ENCODE measurements around the gene ZNG1F.
"Not testable (repeated sequence)": the region's sequence is repeated elsewhere in the genome, so short reads cannot be mapped to it uniquely, and the experiment has no call there.

The ZNG1F gene

DNA sequence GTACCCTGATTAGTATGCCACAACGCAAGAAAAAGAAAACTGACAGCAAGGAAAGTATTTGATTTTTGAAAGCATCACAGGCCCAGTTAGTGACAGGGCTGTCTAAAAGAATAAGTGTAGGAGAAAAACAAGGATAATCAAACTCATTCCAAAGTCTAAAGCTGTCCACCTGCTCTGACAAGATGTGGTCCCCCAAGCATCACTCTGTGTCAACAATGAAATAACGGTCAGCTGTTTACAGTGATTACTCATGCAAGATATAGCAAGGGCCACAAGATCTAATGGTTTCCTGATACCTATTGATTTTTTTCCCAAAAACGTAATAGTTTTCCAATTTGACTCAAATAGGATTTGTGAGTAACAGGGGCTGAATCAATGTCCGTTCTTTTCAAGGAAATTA is 14.1 kb downstream of the ZNG1F start:
- H3K36me3 ChIP-seq (ENCODE audit: control insufficient read depth in 2 of 2, insufficient read depth in 2 of 2, low read length in 2 of 2); H3K27ac ChIP-seq (ENCODE audit: low read length); H3K9me3 ChIP-seq (ENCODE audit: control insufficient read depth in 2 of 2, low read length in 2 of 2); H3K4me3 ChIP-seq (ENCODE audit: low read length in 2 of 2); H3K9ac ChIP-seq (ENCODE audit: low read length in 2 of 2); H3K27me3 ChIP-seq (ENCODE audit: control insufficient read depth in 1 of 2, insufficient read depth in 2 of 2, low read length in 2 of 2); H3K4me1 ChIP-seq (ENCODE audit: control insufficient read depth, insufficient read depth, low read length): not testable (repeated sequence)

DNA sequence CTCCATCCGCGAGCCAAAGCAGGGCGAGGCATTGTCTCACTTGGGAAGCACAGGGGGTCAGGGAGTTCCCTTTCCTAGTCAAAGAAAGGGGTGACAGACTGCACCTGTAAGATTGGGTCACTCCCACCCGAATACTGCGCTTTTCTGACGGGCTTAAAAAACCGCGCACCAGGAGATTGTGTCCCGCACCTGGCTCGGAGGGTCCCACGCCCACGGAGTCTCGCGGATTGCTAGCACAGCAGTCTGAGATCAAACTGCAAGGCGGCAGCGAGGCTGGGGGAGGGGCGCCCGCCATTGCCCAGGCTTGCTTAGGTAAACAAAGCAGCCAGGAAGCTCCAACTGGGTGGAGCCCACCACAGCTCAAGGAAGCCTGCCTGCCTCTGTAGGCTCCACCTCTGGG is 39.0 kb downstream of the ZNG1F start:
- not testable (repeated sequence) for H3K36me3 ChIP-seq (ENCODE audit: control insufficient read depth in 2 of 2, insufficient read depth in 2 of 2, low read length in 2 of 2); H3K9me3 ChIP-seq (ENCODE audit: control insufficient read depth in 2 of 2, low read length in 2 of 2); H3K4me1 ChIP-seq (ENCODE audit: control insufficient read depth, insufficient read depth, low read length); H3K9ac ChIP-seq (ENCODE audit: low read length in 2 of 2); H3K4me3 ChIP-seq (ENCODE audit: low read length in 2 of 2); H3K27ac ChIP-seq (ENCODE audit: low read length); H3K27me3 ChIP-seq (ENCODE audit: control insufficient read depth in 1 of 2, insufficient read depth in 2 of 2, low read length in 2 of 2)

DNA sequence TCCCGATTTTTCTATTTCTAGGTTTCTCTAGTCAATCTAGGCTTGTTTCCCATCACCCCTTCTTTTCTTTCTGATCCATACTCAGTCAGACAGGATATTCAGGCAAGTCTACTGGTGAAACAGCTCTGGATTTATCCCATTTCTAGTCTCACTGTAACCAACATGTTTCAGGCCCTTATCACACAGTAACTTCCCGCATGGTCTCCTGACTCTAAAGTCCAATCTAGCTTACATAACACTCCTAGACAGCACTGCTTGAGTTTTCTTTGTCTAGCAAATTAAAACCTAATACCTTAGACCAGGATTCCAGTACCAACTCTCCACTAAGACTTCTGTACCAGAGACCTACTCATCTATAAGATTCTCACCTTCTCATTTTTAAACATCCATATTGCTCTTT is 47.2 kb downstream of the ZNG1F start:
- H3K4me3 ChIP-seq (ENCODE audit: low read length in 2 of 2); H3K27ac ChIP-seq (ENCODE audit: low read length); H3K36me3 ChIP-seq (ENCODE audit: control insufficient read depth in 2 of 2, insufficient read depth in 2 of 2, low read length in 2 of 2); H3K9ac ChIP-seq (ENCODE audit: low read length in 2 of 2); H3K4me1 ChIP-seq (ENCODE audit: control insufficient read depth, insufficient read depth, low read length); H3K9me3 ChIP-seq (ENCODE audit: control insufficient read depth in 2 of 2, low read length in 2 of 2); H3K27me3 ChIP-seq (ENCODE audit: control insufficient read depth in 1 of 2, insufficient read depth in 2 of 2, low read length in 2 of 2): not testable (repeated sequence)

DNA sequence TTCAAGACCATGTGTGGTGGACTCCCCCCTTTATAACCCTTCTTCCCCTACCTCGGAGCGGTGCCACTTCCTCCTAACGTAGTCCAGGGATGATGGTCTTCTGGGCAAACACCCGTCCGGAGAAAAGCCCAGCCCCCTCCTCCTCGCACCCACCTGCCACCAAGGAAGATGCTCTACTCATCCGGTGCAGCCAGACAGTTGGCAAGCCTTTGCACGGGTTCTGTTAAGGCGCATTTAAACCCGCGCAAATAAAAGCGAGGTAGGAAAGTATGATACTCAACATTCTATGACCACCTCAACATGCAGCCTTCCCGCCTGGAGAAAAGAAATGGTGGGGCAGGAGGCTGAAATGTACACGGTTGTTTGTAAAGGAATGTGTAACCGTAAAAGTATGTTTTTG is 60.5 kb downstream of the ZNG1F start, which contains the start of gene FOXD4L6:
Gene FOXD4L6 (minus strand): TSS at position 101 of the 400 bp plus-strand sequence. CDS start 298 bp downstream, outside the sequence.
- H3K4me1 ChIP-seq (ENCODE audit: control insufficient read depth, insufficient read depth, low read length); H3K9me3 ChIP-seq (ENCODE audit: control insufficient read depth in 2 of 2, low read length in 2 of 2); H3K27ac ChIP-seq (ENCODE audit: low read length); H3K9ac ChIP-seq (ENCODE audit: low read length in 2 of 2); H3K27me3 ChIP-seq (ENCODE audit: control insufficient read depth in 1 of 2, insufficient read depth in 2 of 2, low read length in 2 of 2); H3K4me3 ChIP-seq (ENCODE audit: low read length in 2 of 2); H3K36me3 ChIP-seq (ENCODE audit: control insufficient read depth in 2 of 2, insufficient read depth in 2 of 2, low read length in 2 of 2): not testable (repeated sequence)

DNA sequence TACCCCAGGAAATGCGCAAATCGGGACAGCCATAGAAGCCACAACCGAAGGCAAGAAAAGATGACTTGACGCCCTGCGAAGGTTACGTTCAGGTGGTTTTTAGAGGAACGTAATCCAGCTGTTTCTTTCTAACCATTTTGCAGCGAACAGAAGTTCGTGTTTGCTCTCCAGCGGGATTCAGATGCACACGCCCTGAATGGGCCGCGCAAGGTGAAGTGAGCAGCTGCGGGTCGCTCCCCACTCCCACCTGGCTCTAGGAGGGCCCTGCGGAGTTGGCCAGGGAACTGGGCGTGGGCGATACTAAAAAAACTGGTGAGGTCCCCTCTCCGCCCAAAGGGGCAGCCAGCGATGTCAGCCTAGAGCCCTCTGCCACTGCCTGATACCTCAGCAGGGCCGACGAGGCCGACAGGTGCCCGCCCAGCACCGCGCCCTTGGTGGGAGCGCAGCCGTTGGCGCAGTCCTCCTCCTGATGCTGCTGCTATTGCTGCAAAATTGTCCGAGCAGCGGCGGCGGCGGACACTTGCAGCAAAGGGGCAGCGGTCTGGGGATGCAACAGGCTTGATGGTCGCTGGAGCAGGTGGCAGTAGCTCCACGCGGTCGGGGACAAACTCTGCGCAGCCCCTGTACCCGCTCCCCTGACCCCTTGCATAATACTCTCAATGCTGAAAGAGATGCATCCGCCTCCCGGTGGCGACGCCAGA is 62.2 kb downstream of the ZNG1F start:
- H3K4me3 ChIP-seq (ENCODE audit: low read length in 2 of 2); H3K9ac ChIP-seq (ENCODE audit: low read length in 2 of 2); H3K27ac ChIP-seq (ENCODE audit: low read length); H3K36me3 ChIP-seq (ENCODE audit: control insufficient read depth in 2 of 2, insufficient read depth in 2 of 2, low read length in 2 of 2); H3K27me3 ChIP-seq (ENCODE audit: control insufficient read depth in 1 of 2, insufficient read depth in 2 of 2, low read length in 2 of 2); H3K4me1 ChIP-seq (ENCODE audit: control insufficient read depth, insufficient read depth, low read length); H3K9me3 ChIP-seq (ENCODE audit: control insufficient read depth in 2 of 2, low read length in 2 of 2): not testable (repeated sequence)

DNA sequence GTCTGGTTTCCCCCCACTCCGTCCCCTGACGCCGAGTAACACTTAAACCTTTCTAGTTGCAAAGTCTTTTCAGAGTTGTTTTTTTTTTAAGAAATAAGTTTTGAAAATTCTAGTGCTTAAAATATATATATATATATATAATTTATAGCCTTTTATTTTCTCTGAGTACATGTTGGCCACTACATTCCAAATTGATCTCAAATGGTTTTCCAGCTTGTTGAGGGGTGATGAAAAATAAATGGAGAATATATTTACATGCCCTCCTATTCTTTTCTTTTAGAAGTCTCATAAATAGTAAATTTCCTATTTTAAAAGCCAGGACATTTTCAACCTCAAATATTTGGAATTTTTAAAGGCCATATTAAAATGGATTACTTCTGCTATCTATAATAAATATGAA is 63.2 kb downstream of the ZNG1F start:
- not testable (repeated sequence) for H3K36me3 ChIP-seq (ENCODE audit: control insufficient read depth in 2 of 2, insufficient read depth in 2 of 2, low read length in 2 of 2); H3K27me3 ChIP-seq (ENCODE audit: control insufficient read depth in 1 of 2, insufficient read depth in 2 of 2, low read length in 2 of 2); H3K4me3 ChIP-seq (ENCODE audit: low read length in 2 of 2); H3K9me3 ChIP-seq (ENCODE audit: control insufficient read depth in 2 of 2, low read length in 2 of 2); H3K4me1 ChIP-seq (ENCODE audit: control insufficient read depth, insufficient read depth, low read length); H3K9ac ChIP-seq (ENCODE audit: low read length in 2 of 2); H3K27ac ChIP-seq (ENCODE audit: low read length)

DNA sequence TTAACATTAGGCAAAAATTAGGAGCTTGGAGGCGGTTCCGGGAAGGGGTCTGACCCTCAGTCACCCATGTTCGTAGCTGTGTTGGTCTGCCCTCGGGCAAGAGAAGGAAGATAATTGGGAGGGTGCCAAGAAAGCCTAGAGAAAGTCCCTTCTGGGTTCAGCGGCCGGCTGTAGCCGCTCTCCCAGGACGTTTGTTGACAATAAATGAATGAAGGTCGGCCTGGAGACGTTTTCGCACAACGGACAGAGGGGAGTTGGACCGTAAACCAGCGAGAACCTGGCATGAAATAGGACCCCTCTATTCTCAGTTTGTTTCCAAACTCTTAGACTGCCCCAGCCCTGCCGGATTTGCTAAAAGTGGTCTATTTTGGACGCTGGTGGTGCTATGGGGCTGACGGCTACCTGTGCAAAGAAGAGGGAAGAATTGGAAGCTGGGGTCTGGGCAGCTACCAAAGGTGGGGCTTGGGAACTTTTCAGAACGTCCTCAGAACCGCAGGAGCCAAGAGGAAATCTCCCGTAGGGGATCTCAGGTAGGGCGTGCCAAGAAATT is 63.9 kb downstream of the ZNG1F start:
- not testable (repeated sequence) for H3K9ac ChIP-seq (ENCODE audit: low read length in 2 of 2); H3K27me3 ChIP-seq (ENCODE audit: control insufficient read depth in 1 of 2, insufficient read depth in 2 of 2, low read length in 2 of 2); H3K4me3 ChIP-seq (ENCODE audit: low read length in 2 of 2)

DNA sequence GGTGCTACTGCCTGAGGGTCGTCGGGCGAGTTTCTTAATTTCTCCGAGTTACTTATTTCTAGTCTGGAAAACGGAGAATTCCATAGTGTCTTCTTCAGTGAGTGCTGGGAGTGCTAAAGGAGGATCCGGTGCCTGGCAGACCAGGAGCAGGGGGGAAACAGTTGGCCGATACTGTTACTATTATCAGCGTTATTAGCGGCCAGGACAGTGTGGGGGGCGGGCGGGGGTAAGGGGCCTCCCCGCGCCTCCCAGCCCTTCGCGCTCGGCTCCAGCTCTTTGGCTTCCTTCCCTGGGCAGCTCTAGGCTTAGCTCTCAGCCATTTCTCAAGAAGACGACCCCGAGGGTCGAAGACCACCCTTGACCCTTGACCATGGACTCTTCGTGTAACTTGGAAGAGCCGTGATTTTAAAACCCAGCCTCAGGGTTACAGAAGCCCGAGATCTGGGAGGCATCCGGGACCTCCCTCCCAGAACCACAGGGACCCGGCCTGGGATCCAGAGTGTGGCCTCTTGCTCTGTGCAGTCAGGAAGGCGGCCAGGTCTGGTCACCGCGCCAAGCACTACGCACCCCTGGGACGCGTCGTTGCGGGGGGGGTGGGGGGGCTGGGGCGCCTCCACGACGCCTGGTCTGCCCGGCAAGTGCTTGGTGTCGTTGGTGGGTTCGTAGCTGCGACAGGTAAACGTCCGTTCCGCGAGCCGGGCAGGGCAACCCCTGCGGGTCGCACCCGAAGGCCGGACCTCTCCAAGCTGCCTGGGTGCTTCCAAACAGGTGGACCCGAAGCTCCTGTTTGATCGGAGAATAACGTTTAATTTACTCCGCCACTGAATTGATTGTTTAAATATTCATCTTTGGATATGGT is 64.6 kb downstream of the ZNG1F start:
- H3K4me3 ChIP-seq (ENCODE audit: low read length in 2 of 2); H3K27me3 ChIP-seq (ENCODE audit: control insufficient read depth in 1 of 2, insufficient read depth in 2 of 2, low read length in 2 of 2); H3K4me1 ChIP-seq (ENCODE audit: control insufficient read depth, insufficient read depth, low read length); H3K36me3 ChIP-seq (ENCODE audit: control insufficient read depth in 2 of 2, insufficient read depth in 2 of 2, low read length in 2 of 2); H3K9ac ChIP-seq (ENCODE audit: low read length in 2 of 2); H3K27ac ChIP-seq (ENCODE audit: low read length); H3K9me3 ChIP-seq (ENCODE audit: control insufficient read depth in 2 of 2, low read length in 2 of 2): not testable (repeated sequence)

More for the DNA sequence above, 63.9 kb downstream of the ZNG1F start:
- not testable (repeated sequence) for H3K4me1 ChIP-seq (ENCODE audit: control insufficient read depth, insufficient read depth, low read length); H3K9me3 ChIP-seq (ENCODE audit: control insufficient read depth in 2 of 2, low read length in 2 of 2); H3K27ac ChIP-seq (ENCODE audit: low read length); H3K36me3 ChIP-seq (ENCODE audit: control insufficient read depth in 2 of 2, insufficient read depth in 2 of 2, low read length in 2 of 2)

DNA sequence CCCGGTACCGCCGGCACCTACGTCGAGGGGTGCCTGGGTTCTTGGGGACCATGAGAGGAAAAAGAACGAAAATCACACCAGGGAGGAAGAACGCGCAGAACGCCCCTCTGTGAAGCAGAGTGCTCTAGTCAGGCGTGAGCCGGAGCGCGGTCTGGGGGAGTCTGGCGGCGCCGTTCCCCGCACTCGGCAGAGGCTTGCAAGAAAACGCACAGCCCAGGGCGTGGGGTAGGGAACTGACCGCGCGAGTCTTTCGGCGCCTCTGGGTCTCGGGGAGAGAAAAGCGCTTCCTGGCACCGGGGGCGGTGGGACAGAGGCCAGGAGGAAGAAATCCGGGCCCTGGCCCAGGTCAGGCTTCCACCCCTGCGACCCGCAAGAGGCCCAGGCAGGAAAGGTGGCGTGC is 65.3 kb downstream of the ZNG1F start:
- not testable (repeated sequence) for H3K27ac ChIP-seq (ENCODE audit: low read length); H3K4me3 ChIP-seq (ENCODE audit: low read length in 2 of 2)

DNA sequence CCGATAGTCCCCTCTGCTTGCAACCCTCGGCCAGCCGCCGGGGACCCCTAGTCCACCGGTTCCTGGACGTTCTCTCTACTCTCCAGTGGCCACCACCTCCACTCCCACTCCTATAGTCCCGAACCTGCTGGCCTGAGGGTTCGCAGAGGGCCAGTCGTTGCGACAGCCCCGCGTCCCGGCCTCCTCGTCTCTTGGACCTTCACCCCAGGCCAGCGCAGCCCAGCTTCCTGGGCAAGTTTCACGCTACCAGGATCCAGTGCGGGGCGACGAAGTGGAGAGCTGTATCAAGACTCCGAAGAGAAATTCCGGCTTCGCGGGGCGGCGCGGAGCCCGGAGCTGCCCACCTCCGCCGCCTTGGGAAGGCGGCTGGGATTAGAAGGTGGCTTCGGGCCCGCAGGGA is 65.7 kb downstream of the ZNG1F start:
- H3K27me3 ChIP-seq (ENCODE audit: control insufficient read depth in 1 of 2, insufficient read depth in 2 of 2, low read length in 2 of 2); H3K9ac ChIP-seq (ENCODE audit: low read length in 2 of 2); H3K27ac ChIP-seq (ENCODE audit: low read length); H3K4me1 ChIP-seq (ENCODE audit: control insufficient read depth, insufficient read depth, low read length); H3K36me3 ChIP-seq (ENCODE audit: control insufficient read depth in 2 of 2, insufficient read depth in 2 of 2, low read length in 2 of 2); H3K9me3 ChIP-seq (ENCODE audit: control insufficient read depth in 2 of 2, low read length in 2 of 2); H3K4me3 ChIP-seq (ENCODE audit: low read length in 2 of 2): not testable (repeated sequence)

More for the DNA sequence above, 65.3 kb downstream of the ZNG1F start:
- H3K9me3 ChIP-seq (ENCODE audit: control insufficient read depth in 2 of 2, low read length in 2 of 2); H3K9ac ChIP-seq (ENCODE audit: low read length in 2 of 2); H3K36me3 ChIP-seq (ENCODE audit: control insufficient read depth in 2 of 2, insufficient read depth in 2 of 2, low read length in 2 of 2); H3K27me3 ChIP-seq (ENCODE audit: control insufficient read depth in 1 of 2, insufficient read depth in 2 of 2, low read length in 2 of 2); H3K4me1 ChIP-seq (ENCODE audit: control insufficient read depth, insufficient read depth, low read length): not testable (repeated sequence)

DNA sequence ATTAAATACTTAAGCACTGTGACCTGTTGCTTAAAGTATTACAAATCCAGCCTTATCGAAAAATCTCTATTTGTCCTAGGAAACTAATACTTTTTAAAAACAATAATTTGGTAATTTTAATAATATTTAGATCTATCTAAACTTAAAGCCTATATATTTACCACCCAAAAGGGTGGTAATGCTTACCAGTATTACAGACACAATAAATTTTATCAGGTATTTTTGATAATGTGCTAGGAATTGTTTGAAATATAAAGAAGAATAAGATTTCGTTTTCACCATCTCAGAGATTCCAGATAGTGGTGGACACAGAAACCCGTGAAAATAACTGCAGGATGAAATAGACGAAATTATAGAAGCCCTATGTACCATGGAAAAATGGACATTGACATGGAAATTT is 68.4 kb downstream of the ZNG1F start:
- H3K27me3 ChIP-seq (ENCODE audit: control insufficient read depth in 1 of 2, insufficient read depth in 2 of 2, low read length in 2 of 2); H3K4me1 ChIP-seq (ENCODE audit: control insufficient read depth, insufficient read depth, low read length); H3K9me3 ChIP-seq (ENCODE audit: control insufficient read depth in 2 of 2, low read length in 2 of 2); H3K4me3 ChIP-seq (ENCODE audit: low read length in 2 of 2); H3K36me3 ChIP-seq (ENCODE audit: control insufficient read depth in 2 of 2, insufficient read depth in 2 of 2, low read length in 2 of 2); H3K9ac ChIP-seq (ENCODE audit: low read length in 2 of 2); H3K27ac ChIP-seq (ENCODE audit: low read length): not testable (repeated sequence)
